ENCODE measurements around the gene THPO.
A peak's percentile ranks its signal among the peaks of the same experiment; 100 is the strongest.

THPO gene

GRCh38 chr3:184377882-184378445 lies at the start of gene THPO:
Gene THPO, minus strand, starts transcription at chr3:184378207. Its CDS starts 1,948 bp downstream, at chr3:184376259.
- no peak for DNase-seq (ENCODE audit: low read depth in 2 of 2)

DNA sequence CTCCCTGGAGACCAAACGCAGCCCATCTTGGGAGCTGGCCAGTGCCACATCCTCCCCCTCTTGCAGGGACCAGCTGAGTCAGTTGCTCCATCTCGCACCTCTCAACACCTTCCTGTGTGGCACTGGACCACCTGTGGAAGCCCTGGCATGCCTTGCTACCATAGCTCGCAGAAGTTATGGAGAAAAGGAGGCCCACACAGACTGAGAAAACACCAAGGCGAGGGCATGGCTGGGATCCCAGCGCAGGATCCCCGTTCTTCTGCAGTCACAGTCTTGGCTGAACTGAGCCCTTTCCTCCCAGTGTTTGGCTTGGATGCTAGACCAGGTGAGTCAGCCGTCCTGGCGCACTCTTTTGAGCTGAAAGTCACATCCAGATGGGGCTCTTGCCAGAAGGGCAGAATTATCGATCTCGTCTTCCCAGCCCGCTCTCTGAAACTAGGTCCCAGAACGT lies 48.7 kb upstream of the THPO start:
- no peak for DNase-seq (ENCODE audit: low read depth in 2 of 2)

GRCh38 chr3:184423561-184423960 lies 45.6 kb upstream of the THPO start:
- DNase-seq (ENCODE audit: low read depth in 2 of 2) = no peak

DNA sequence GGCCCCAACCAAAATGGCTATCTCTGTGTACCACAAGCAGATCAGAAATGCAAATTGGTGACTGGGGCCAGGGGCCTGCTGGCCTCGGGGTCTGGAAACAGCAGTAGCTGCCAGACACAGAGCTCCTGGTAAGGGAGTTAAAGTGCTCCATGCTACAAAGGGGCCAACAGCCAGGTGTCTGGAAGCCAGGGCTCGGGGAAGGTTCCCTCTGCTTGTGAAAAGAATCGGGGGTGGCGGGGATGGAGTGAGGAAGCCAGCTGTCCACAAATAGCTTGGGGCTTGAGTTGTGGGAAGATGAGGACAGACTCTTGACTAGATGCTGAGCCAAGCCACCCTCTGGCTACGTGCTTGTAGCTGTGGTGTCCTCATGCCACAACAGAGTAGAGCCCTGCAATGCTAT lies 41.2 kb upstream of the THPO start:
- no peak for DNase-seq (ENCODE audit: low read depth in 2 of 2)

GRCh38 chr3:184417619-184418327 lies 39.8 kb upstream of the THPO start:
- peak; percentile 55 to 58 for DNase-seq (ENCODE audit: low read depth in 2 of 2)

DNA sequence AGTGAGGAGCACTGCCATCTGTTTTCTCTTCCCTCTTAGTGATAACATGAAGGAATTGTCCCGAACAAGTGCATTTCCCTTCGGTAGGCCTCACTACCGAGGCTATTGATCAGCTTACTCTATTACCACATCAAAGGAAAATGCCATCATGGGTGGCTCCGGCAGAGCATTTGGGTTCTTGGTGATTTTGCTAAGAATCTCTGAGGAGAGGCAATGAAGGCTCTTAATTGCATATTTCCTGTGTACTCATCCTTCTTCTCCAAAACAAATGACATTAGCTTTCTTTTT lies 37.1 kb upstream of the THPO start:
- DNase-seq (ENCODE audit: low read depth in 2 of 2) = no peak

- DNase-seq (ENCODE audit: low read depth in 2 of 2) = no peak
Observed at GRCh38 chr3:184414418-184415202, 36.6 kb upstream of the THPO start.

DNA sequence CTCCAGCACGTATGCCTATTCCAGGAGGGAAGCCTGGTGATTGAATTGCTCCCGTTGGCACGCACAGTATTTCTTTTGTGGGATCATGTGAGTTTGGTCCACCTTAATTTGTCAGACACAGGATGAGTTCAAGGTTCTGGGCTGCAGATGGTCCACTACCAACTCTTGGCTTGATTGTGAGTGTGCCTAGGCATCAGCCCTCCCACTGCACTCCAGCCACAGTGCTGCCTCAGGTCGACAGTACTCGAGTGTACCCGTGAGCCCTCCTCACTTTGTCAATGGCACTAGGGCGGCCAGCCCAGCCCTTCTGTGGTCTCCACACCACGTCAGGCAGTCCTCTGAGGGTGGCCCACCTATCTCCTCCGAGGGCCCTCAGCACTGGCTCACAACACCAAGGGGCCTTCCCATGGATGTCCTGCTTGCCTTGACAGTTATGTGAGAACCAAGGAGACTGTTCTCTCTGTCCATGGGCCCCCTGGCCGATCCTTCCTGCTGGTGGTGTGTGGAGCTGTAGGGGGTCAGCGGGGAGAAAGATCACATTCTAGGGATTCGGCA lies 32.0 kb upstream of the THPO start:
- DNase-seq (ENCODE audit: low read depth in 2 of 2) = no peak

- no peak for DNase-seq (ENCODE audit: low read depth in 2 of 2)
Observed at GRCh38 chr3:184409331-184409926, 31.4 kb upstream of the THPO start.

DNA sequence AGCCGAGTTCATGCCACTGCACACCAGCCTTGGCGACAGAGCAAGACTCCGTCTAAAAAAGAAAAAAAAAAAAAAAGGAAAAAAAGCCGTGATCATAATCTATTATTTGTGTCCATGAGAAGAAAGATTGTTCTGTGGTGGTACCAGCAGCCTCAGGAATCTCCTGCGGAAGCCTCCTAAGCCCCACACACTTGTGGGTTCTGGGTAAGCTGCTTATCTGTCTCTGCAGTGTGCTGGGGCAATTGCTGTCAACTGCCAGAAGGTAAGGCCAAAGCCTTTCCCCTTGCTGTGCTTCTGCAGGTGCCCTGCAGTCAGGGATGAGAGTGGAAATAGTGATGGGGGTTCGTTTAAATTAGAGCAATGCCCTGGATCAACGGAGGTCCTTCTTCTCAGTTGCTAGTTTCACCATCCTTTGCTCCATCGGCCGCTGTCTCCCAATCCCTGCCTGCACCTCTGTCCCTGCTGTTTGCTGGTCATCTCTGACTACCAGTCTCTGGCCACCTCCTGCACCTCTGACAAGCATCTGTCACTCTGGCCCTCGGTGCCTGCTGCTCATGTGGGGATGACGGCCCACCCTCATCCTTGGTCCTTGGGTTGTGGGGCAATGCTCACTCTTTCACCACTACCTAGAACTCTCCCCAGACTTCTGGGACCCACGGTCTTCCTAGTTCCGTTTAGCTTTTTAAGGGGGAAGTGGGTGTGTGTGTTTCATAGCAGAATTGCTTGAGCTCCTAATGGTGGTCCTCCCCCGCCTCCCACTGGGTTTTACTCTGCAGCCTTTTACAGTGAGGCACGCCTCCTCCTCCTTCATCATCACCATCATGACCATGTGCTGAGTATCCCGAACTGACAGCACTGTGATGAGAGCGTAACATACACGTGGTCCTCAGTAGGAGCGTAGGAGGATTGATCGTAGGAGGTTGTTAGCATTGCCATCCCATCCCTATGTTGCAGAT lies 27.3 kb upstream of the THPO start:
- DNase-seq (ENCODE audit: low read depth in 2 of 2) = no peak

DNA sequence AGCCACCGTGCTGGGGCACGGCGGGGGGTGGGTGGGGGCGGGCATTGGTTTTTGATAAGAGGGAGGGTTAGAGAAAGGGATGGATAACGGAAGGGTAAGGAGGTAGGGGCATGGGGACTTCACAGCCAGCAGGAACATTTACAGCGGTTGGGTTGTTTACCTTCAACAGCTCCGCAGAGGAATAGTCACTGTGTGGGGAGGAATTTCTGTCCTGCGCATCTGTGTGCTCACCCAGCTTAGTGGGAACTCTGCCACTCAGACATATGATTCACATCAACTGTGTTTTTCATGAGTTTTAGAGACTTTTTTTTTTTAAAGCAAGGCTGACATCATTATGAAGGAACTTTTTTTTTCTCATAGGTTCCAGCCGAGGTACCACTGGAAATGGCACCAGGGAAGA lies 21.4 kb upstream of the THPO start:
- no peak for DNase-seq (ENCODE audit: low read depth in 2 of 2)

- DNase-seq (ENCODE audit: low read depth in 2 of 2) = no peak
Observed at GRCh38 chr3:184395320-184395660, 17.3 kb upstream of the THPO start.

DNA sequence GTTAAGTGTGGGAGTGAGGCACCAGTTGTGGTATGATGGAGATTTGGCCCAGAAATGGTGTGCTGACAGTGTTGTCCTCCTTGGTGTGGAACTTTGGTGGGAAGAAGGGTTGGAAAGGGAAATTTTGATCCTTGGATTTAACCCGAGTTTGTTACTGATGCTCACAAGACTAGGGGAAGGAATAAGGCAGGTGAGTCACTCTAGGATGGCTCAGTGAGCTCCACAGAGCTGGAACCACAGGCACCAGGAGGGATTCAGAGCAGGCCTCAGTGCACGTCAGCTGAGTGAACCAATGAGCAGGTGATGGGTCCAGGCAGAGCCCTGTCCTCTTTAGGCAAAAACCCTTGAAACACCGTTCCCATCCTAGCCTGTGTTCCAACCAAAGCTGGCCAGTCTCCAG lies 13.3 kb upstream of the THPO start:
- DNase-seq (ENCODE audit: low read depth in 2 of 2) = no peak

GRCh38 chr3:184389935-184390528 lies 12.0 kb upstream of the THPO start:
- no peak for DNase-seq (ENCODE audit: low read depth in 2 of 2)

GRCh38 chr3:184389384-184389783 lies 11.4 kb upstream of the THPO start:
- DNase-seq (ENCODE audit: low read depth in 2 of 2) = no peak

GRCh38 chr3:184388936-184389230 lies 10.9 kb upstream of the THPO start:
- no peak for DNase-seq (ENCODE audit: low read depth in 2 of 2)

DNA sequence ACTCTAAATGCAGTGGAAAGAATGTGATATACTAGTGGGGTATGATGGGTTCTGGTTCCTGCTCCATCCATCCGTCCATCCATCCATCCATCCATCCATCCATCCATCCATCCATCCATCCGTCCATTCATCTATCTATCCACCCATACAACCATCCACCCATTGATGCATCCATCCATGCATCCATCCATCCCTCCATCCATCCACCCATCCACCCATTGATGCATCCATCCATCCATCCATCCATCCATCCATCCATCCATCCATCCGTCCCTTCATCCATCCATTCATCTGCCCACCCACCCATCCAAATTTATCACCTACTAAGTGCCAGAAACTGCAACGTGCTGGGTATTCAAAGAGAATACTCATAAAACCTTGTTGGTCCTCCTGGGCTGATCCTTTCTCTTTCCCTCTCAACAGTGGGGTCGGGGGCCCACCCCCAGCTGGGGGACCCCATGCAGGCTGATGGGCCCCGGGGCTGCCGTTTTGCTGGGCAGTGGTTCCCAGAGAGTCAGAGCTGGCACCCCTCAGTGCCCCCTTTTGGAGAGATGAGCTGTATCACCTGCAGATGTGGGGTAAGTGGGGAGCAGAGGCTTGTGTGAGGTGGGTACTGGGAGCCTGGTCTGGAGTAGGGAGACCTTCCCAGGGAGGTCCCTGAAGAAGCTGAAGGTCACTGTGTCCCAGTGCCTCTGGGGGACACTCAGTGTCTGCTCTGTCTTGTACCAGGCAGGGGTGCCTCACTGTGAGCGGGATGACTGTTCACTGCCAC lies 10.3 kb upstream of the THPO start:
- DNase-seq (ENCODE audit: low read depth in 2 of 2) = no peak

DNA sequence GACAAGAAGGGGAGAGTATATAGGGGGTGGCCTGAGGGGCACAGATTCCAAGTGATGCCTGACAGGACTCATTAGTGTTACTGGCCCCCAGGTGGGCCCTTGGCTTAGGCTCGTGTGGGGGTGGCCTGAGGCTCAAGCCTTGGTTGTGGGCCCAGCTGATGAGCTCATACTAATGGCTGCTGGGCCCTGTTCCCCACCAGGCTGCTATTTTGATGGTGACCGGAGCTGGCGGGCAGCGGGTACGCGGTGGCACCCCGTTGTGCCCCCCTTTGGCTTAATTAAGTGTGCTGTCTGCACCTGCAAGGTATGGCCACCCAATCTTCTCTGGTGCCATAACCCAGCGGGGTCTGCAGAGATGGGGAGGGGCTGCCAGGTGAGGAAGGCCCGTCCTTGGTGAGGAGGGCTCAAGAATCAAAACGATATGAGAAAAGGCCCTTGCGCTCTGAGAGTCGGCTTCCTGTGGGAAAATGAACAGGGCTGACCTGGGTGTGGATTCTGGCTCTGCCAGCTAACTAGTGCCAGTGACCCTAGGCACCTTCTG lies 9.2 kb upstream of the THPO start:
- DNase-seq (ENCODE audit: low read depth in 2 of 2) = no peak

DNA sequence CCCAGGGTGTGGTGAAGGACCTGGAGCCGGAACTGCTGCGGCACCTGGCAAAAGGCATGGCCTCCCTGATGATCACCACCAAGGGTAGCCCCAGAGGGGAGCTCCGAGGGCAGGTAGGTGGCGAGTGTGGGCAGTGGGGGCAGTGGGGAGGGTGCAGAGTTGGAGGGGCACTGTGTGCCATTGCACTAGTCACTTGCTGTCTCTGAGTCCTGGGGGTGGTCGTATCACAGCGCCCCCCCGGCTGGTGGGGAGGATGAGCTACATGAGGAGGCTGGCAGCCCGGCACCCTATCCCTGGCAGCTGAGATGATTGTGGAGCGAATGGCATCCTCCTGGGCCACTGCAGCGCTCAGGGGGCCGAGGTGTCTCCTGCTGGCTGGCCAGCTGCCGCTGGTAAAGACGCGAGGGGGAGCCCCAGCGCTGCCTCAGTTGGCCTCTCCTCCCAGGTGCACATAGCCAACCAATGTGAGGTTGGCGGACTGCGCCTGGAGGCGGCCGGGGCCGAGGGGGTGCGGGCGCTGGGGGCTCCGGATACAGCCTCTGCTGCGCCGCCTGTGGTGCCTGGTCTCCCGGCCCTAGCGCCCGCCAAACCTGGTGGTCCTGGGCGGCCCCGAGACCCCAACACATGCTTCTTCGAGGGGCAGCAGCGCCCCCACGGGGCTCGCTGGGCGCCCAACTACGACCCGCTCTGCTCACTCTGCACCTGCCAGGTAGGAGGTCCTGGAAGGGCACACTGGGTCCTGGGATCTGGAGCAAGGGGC lies 8.2 kb upstream of the THPO start:
- DNase-seq (ENCODE audit: low read depth in 2 of 2) = no peak

Data from stimulated activated CD4-positive, alpha-beta T cell treated with anti-CD3 and anti-CD28 coated beads, Interleukin-1b, Interleukin-23, amount 100 ng/mL, for 4 hours (primary cell).